ENCODE measurements around the gene EXOC3.
"Not testable (repeated sequence)": the region's sequence is repeated elsewhere in the genome, so short reads cannot be mapped to it uniquely, and the experiment has no call there.

DNA sequence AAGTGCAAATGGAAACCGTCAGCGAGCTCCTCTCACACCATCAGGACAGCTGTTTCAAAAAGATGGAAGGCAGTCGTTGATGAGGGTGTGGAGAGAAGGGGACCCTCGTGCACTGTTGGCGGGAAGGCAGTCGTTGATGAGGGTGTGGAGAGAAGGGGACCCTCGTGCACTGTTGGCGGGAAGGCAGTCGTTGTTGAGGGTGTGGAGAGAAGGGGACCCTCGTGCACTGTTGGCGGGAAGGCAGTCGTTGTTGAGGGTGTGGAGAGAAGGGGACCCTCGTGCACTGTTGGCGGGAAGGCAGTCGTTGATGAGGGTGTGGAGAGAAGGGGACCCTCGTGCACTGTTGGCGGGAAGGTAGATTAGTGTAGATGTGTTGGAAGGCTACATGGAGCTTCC, 40.8 kb upstream of the EXOC3 start:
- TF ChIP-seq, protein P1, sequence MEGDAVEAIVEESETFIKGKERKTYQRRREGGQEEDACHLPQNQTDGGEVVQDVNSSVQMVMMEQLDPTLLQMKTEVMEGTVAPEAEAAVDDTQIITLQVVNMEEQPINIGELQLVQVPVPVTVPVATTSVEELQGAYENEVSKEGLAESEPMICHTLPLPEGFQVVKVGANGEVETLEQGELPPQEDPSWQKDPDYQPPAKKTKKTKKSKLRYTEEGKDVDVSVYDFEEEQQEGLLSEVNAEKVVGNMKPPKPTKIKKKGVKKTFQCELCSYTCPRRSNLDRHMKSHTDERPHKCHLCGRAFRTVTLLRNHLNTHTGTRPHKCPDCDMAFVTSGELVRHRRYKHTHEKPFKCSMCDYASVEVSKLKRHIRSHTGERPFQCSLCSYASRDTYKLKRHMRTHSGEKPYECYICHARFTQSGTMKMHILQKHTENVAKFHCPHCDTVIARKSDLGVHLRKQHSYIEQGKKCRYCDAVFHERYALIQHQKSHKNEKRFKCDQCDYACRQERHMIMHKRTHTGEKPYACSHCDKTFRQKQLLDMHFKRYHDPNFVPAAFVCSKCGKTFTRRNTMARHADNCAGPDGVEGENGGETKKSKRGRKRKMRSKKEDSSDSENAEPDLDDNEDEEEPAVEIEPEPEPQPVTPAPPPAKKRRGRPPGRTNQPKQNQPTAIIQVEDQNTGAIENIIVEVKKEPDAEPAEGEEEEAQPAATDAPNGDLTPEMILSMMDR (IDR thresholded peaks at IDR 0.05; ENCODE audit: control extremely low read depth in 1 of 3, insufficient read depth in 1 of 3, low read depth in 1 of 3, low read length in 3 of 3) = not testable (repeated sequence)
- TF ChIP-seq, protein P2, sequence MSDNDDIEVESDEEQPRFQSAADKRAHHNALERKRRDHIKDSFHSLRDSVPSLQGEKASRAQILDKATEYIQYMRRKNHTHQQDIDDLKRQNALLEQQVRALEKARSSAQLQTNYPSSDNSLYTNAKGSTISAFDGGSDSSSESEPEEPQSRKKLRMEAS (IDR thresholded peaks at IDR 0.05) = peak; percentile 24; the same call in 1 of the 2 replicates
- TF ChIP-seq SRF (IDR thresholded peaks at IDR 0.05; ENCODE audit: low read depth, low read length); RAD21 (IDR thresholded peaks at IDR 0.05 in 1 of 2, conservative IDR thresholded peaks at IDR 0.05 in 1 of 2; ENCODE audit: low read depth in 2 of 2, low read length in 2 of 2); EZH2 (IDR thresholded peaks at IDR 0.05; ENCODE audit: low read depth, low read length, severe bottlenecking); CBX5 (IDR thresholded peaks at IDR 0.05; ENCODE audit: low read depth, low read length); POLR2A (IDR thresholded peaks at IDR 0.05; ENCODE audit: control extremely low read depth in 1 of 2, low read depth in 2 of 2, low read length in 2 of 2); CHD1 (IDR thresholded peaks at IDR 0.05; ENCODE audit: low read depth, low read length); CBX8 (IDR thresholded peaks at IDR 0.05; ENCODE audit: borderline replicate concordance, low read depth, low read length); ATF2 (IDR thresholded peaks at IDR 0.05; ENCODE audit: low read length); CEBPB (IDR thresholded peaks at IDR 0.05; ENCODE audit: low read depth, low read length); POLR2AphosphoS5 (IDR thresholded peaks at IDR 0.05; ENCODE audit: low read depth, low read length); SP2 (IDR thresholded peaks at IDR 0.05; ENCODE audit: low read length): not testable (repeated sequence)
